ENCODE measurements around the gene ZFP36L1.

The ZFP36L1 gene

GRCh38 chr14:68816183-68816942 lies 23.5 kb upstream of the ZFP36L1 start:
- peak; percentile 68 for DNase-seq (ENCODE audit: low read depth)

GRCh38 chr14:68815298-68816182 lies 22.7 kb upstream of the ZFP36L1 start:
- DNase-seq (ENCODE audit: low read depth), result no peak

GRCh38 chr14:68814539-68815297 lies 21.9 kb upstream of the ZFP36L1 start:
- peak; percentile 50 for DNase-seq (ENCODE audit: low read depth)

DNA sequence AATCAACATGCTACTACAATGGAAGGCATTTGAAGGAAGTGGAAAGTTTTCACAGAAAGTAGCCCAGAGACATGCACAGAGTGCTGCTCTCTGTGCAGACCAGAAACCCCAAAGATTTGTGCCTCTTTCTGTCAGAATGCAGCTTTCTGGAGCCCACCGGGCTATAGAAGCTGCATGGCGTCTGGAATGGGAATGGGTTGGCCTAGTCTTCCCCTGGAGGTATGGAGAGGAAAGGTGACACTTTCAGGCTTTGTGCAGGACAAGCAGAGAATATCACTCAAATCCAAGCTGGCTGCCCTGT lies 21.3 kb upstream of the ZFP36L1 start:
- no peak for DNase-seq (ENCODE audit: low read depth)

DNA sequence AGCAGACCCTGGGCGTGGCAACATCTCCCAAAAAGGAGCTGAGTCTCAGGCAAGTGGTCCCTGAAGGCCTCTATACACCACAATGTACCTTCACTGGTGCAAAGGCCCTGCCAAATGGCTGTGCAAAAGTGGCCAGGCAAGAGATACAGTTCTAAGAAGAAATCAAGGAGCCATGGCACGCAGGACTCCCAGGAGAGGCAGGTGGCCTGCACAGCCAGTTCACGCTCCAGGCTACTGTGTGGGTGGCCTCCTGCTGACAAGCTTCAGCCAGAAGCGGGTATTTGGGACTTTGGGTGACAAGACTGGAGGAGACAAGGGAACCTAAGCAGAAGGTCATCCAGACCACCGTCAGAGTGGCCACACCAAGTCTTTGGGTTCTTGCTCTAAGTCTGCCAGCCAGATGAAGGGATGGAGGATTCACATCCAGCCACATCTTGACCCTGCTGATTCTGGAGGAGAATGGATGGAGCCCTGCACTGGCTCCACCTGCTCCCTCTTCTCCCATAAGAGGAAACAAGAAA lies 20.5 kb upstream of the ZFP36L1 start:
- no peak for DNase-seq (ENCODE audit: low read depth)

DNA sequence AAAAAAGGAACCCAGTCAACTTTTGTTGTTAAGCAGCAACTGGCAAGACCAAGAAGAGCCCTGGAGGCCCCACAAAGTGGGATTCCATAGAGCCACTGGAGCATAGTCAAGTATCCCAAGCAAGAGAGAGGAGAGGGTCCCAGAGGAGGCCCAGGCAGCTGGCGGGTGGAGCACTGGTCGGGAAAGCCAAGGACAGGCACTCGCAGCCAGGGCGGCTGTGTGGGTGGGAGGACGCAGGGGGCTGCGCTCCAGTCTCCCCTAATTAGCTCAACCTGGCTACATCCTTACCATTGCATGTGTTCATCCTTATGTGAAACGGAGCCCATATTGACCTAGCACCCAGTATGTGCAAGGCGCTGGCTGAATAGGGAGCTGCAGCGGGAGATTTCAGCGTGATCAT lies 18.3 kb upstream of the ZFP36L1 start:
- no peak for DNase-seq (ENCODE audit: low read depth)

GRCh38 chr14:68810173-68811153 lies 17.6 kb upstream of the ZFP36L1 start:
- DNase-seq (ENCODE audit: low read depth), result no peak

DNA sequence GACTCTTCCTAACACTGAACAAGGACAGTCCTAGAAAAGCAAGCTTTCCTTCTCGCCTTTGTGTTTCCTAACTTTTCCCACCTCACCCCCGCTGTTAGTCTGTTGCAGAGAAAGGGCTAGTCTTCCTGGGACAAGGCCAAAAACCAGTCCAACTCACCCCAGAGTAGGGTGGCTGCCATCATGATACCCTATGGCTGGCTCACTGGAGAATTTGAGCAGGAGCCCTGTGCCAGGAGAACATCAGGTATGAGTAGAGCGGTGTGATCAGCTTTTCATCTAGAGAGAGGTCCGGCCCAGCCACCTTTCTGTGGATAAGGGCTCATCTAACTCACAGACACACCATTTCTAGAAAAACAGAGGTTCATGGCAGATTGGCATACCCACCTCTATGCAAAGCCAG lies 16.7 kb upstream of the ZFP36L1 start:
- no peak for DNase-seq (ENCODE audit: low read depth)

GRCh38 chr14:68808696-68809480 lies 16.0 kb upstream of the ZFP36L1 start:
- no peak for DNase-seq (ENCODE audit: low read depth)

DNA sequence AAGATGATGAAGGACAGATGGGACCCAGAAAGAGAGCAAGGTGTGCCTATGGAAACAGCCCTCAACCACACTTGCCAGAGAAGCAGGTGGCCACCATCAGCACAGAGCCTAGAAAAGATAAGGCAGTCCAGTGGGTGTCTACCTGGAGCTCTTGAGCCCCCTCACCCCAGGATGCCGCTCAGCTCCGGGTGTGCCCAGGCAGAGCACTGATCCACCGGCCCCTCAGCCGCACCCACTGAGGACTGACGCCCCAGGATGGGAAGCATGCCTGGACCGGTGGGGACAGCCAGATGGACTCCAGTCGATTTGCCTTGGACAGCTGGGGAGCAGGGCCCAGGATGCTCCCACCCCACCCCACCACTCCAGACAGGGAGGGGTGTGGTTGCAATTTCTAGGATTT lies 15.1 kb upstream of the ZFP36L1 start:
- no peak for DNase-seq (ENCODE audit: low read depth)

GRCh38 chr14:68807148-68807600 lies 14.3 kb upstream of the ZFP36L1 start:
- no peak for DNase-seq (ENCODE audit: low read depth)

GRCh38 chr14:68806526-68807147 lies 13.8 kb upstream of the ZFP36L1 start:
- DNase-seq (ENCODE audit: low read depth), result no peak

- DNase-seq (ENCODE audit: low read depth), result no peak
Observed at GRCh38 chr14:68805414-68805813, 12.5 kb upstream of the ZFP36L1 start.

- DNase-seq (ENCODE audit: low read depth), result no peak
Observed at GRCh38 chr14:68801631-68802030, 8.8 kb upstream of the ZFP36L1 start.

DNA sequence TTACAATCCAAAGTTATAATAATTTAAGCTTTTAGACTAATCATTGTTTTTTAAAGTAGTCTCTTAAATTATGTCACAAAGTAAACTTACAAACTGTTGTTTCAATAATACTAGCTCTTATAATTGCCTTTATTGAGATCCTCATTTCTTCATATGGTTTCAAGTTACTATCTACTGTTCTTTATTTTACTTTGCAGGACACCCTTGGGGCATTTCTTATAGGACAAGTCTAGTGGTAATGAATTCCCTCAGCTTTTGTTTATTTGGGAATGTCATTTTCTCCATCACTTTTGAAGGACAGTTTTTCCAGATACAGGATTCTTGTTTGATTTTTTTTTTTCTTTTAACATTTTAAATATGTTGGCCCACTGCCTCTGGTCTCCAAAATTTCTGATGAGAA lies 8.1 kb upstream of the ZFP36L1 start:
- no peak for DNase-seq (ENCODE audit: low read depth)

DNA sequence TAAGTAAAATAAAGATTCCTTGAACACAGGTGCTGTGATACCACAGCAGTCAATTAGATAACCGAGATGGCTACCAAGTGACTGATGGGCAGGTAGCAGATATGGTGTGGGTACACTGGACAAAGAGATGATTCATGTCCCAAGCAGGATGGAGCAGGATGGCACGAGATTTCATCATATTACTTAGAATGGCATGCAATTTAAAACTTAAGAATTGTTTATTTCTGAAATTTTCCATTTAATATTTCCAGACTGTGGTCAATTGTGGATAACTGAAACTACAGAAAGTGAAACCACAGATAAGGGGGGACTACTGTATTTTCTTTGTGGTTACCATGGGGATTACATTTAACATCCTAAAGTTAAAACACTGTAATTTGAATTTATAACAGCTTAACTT lies 7.5 kb upstream of the ZFP36L1 start:
- no peak for DNase-seq (ENCODE audit: low read depth)

DNA sequence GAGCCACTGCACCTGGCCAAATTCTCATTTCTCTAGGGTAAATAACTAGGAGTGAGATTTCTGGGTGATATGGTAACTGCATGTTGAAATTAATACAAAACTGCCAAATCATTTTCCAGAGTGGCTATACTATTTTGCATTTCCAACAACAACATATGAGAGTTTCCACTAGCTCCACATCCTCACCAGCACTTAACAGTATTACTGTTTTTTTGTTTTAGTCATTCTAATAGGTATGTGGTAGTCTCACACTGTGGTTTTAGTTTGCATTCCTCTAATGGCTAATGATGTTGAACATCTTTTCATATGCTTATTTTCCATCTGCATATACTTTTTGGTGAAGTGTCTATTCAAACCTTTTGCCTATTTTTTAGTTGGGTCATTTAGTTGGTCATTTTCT lies 5.8 kb upstream of the ZFP36L1 start:
- no peak for DNase-seq (ENCODE audit: low read depth)

- no peak for DNase-seq (ENCODE audit: low read depth)
Observed at GRCh38 chr14:68797121-68797670, 4.3 kb upstream of the ZFP36L1 start.

GRCh38 chr14:68796418-68797101 lies 3.7 kb upstream of the ZFP36L1 start:
- no peak for DNase-seq (ENCODE audit: low read depth)
